Measurements from ENCODE around the gene IL17RC.
A peak's percentile ranks its signal among the peaks of the same experiment; 100 is the strongest.
"Not testable (repeated sequence)": the region's sequence is repeated elsewhere in the genome, so short reads cannot be mapped to it uniquely, and the experiment has no call there.

IL17RC gene, protein sequence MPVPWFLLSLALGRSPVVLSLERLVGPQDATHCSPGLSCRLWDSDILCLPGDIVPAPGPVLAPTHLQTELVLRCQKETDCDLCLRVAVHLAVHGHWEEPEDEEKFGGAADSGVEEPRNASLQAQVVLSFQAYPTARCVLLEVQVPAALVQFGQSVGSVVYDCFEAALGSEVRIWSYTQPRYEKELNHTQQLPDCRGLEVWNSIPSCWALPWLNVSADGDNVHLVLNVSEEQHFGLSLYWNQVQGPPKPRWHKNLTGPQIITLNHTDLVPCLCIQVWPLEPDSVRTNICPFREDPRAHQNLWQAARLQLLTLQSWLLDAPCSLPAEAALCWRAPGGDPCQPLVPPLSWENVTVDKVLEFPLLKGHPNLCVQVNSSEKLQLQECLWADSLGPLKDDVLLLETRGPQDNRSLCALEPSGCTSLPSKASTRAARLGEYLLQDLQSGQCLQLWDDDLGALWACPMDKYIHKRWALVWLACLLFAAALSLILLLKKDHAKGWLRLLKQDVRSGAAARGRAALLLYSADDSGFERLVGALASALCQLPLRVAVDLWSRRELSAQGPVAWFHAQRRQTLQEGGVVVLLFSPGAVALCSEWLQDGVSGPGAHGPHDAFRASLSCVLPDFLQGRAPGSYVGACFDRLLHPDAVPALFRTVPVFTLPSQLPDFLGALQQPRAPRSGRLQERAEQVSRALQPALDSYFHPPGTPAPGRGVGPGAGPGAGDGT

DNA sequence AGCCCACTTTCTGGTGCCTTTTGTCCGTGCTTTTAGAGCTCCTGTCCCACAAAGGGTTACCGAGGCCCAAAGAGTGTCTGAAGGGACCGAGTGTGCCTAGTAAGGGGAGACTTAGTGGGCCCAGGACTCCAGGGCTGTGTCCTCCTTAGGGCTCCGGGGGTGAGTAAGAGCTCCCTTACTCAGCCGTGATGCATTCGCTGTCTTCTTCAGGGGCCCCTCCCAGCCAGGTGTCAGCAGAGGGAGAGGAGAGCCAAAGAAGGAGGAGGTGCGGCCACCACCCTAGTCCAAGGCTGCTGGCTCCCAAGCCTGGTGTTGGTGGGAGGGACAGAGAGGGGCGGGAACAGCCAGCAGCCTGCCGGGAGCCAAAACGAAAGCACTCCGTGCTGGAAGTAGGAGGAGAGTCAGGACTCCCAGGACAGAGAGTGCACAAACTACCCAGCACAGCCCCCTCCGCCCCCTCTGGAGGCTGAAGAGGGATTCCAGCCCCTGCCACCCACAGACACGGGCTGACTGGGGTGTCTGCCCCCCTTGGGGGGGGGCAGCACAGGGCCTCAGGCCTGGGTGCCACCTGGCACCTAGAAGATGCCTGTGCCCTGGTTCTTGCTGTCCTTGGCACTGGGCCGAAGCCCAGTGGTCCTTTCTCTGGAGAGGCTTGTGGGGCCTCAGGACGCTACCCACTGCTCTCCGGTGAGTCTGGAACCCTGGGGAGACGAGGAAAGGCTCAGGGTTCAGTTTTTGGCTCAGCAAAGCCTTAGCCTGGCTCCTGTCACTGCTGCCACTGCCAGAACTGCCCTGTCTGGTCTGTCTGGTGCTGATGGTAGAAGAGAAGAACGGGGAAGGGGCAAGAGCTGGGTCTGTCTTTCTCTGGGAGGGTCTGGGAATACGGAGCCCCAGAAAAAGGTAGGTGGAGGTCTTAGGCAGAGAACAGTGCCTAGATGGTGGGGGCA is at the start of gene IL17RC:
IL17RC (plus strand) TSS at position 365 of the 947 bp plus-strand sequence; CDS start at position 583, 218 bp downstream.
- DNase-seq (ENCODE audit: low read depth), result peak; percentile 57
- in situ Hi-C loops (cut with HindIII; ENCODE audit: low sequenced_read_pairs), result no loop called here
- TF ChIP-seq CTCF (IDR thresholded peaks at IDR 0.05; ENCODE audit: low read depth, low read length, missing control alignments), result no peak
- peak within 1 kb of the TSS; percentile 48 for H3K4me3 ChIP-seq (ENCODE audit: low read depth, low read length)

- in situ Hi-C loops (cut with HindIII; ENCODE audit: low sequenced_read_pairs), result no loop called here
- no peak for TF ChIP-seq CTCF (IDR thresholded peaks at IDR 0.05; ENCODE audit: low read depth, low read length, missing control alignments)
- H3K4me3 ChIP-seq (ENCODE audit: low read depth, low read length), result no peak overlapping the region
- DNase-seq (ENCODE audit: low read depth), result no peak
These were observed 49.8 kb upstream of the IL17RC start for GRCh38 chr3:9867106-9867505.

DNA sequence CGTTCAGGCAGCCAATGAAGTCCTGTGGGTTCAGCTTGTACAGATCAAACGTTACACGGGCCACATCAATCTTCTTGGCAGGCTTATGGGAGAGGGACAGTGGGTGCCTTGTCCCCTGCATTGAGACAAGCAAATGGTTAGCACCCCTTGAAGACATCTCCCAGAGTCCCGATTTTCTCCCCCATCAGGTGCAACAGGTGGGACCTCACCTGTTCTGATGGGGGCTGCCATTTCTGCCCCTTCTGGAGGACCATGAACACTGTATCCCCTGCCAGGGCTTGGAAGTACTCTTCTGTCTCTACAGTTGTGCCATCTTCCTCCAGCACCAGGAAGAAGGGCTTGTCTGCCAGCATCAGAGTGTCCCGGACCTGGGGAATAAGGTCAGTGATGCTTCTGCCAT is 46.9 kb upstream of the IL17RC start:
- DNase-seq (ENCODE audit: low read depth), result no peak
- in situ Hi-C loops (cut with HindIII; ENCODE audit: low sequenced_read_pairs), result no loop called here
- no peak for TF ChIP-seq CTCF (IDR thresholded peaks at IDR 0.05; ENCODE audit: low read depth, low read length, missing control alignments)
- H3K4me3 ChIP-seq (ENCODE audit: low read depth, low read length), result no peak overlapping the region

DNA sequence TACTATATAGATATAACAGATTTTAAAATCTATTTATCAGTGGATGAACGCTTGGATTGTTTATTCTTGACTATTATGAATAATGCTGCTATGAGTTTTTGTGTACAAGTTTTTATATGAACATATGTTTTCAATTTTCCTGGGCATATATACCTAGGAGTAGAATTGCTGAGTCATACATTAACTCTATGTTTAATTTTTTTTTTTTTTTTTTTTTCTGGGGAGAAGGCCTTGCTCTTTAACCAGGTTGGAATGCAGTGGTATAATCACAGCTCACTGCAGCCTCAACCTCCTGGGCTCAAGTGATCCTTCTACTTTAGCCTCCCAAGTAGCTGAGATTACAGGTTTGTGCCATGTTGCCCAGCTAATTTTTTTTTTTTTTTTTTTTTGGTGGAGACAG is 45.9 kb upstream of the IL17RC start:
- TF ChIP-seq CTCF (IDR thresholded peaks at IDR 0.05; ENCODE audit: low read depth, low read length, missing control alignments), result no peak
- in situ Hi-C loops (cut with HindIII; ENCODE audit: low sequenced_read_pairs), result no loop called here
- no peak for DNase-seq (ENCODE audit: low read depth)

GRCh38 chr3:9872067-9872466 is 44.8 kb upstream of the IL17RC start:
- in situ Hi-C loops (cut with HindIII; ENCODE audit: low sequenced_read_pairs); H3K4me3 ChIP-seq (ENCODE audit: low read depth, low read length); DNase-seq (ENCODE audit: low read depth): not testable (repeated sequence)

More for the DNA sequence above, 45.9 kb upstream of the IL17RC start:
- H3K4me3 ChIP-seq (ENCODE audit: low read depth, low read length), result no peak overlapping the region

DNA sequence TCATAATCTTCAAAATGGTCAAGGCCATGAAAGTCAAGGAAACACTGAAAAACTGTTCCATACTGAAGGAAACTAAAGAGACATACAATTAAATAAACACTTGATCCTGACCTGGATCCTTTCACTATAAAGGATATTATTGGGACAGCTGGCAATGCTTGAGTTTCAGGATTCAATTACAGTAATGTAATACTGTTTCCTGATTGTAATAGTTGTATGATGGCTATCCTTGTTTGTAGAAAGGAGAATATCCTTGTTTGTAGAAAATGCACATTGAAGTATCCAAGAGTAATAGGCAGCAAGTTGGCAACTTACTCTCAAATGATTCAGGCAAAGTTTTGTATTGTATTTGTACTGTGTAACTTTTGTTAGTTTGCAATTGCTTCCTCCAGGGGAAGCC is 41.5 kb upstream of the IL17RC start:
- in situ Hi-C loops (cut with HindIII; ENCODE audit: low sequenced_read_pairs), result no loop called here
- no peak for TF ChIP-seq CTCF (IDR thresholded peaks at IDR 0.05; ENCODE audit: low read depth, low read length, missing control alignments)
- H3K4me3 ChIP-seq (ENCODE audit: low read depth, low read length), result no peak overlapping the region
- DNase-seq (ENCODE audit: low read depth), result no peak

DNA sequence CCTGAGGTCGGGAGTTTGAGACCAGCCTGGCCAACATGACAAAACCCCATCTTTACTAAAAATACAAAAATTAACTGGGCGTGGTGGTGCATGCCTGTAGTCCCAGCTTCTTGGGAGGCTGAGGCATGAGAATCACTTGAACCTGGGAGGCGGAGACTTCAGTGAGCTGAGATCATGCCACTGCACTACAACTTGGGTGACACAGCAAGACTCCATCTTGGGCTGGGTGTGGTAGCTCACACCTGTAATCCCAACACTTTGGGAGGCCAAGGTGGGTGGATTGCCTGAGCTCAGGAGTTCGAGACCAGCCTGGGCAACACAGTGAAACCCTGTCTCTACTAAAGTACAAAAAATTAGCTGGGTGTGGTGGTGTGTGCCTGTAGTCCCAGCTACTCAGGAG is 40.6 kb upstream of the IL17RC start:
- in situ Hi-C loops (cut with HindIII; ENCODE audit: low sequenced_read_pairs); DNase-seq (ENCODE audit: low read depth); H3K4me3 ChIP-seq (ENCODE audit: low read depth, low read length): not testable (repeated sequence)
